Placental epithelial cell (primary cell): ENCODE data around the gene CLEC2A. TPM values are rescaled to one million over a fixed set of nuclear protein-coding genes. Genes with fewer than 3 reads are reported as not detected.

Experiments
- total RNA-seq: library from RNA; depleted of rRNA; stranded (reverse); fragments of >200 nt; gene quantifications from 2 replicates; pipeline ENCODE4 v1.2.3, GENCODE V29; 2012

Gene CLEC2A
- total RNA-seq, result 0.22 TPM in 1 of 2 replicates, not detected in the other

GRCh38 chr12:9932270-9932669 lies at the start of gene CLEC2A:
Gene CLEC2A (minus strand): TSS chr12:9932370. CDS start chr12:9932329, 41 bp downstream.

GRCh38 chr12:9971181-9971580 lies 39.0 kb upstream of the CLEC2A start, which contains the start of gene CLEC12A:
Gene CLEC12A (plus strand): TSS chr12:9971409. CDS start chr12:9971597, 188 bp downstream.

GRCh38 chr12:9881246-9881645 lies 50.9 kb downstream of the CLEC2A start, which contains the start of gene KLRF2:
Gene KLRF2 (plus strand): TSS chr12:9881489. CDS start chr12:9881596, 107 bp downstream.

GRCh38 chr12:9869307-9870161 lies 62.6 kb downstream of the CLEC2A start, which contains the start of gene CLEC2B:
Gene CLEC2B (minus strand): TSS chr12:9869354.

Other genes starting within 250 kb of the CLEC2A start
- gene CLECL1, start 199.3 kb downstream of the CLEC2A start, total RNA-seq, result not detected in 2 replicates
- gene CD69, start 171.5 kb downstream of the CLEC2A start, total RNA-seq, result 0.22 and 0.39 TPM in 2 replicates
- gene KLRF1, start 104.9 kb downstream of the CLEC2A start, total RNA-seq, result not detected in 2 replicates
- not detected in 2 replicates for gene CLEC2B, start 63.0 kb downstream of the CLEC2A start, total RNA-seq
- gene KLRF2, start 50.9 kb downstream of the CLEC2A start, total RNA-seq, result not detected in 2 replicates
- gene CLEC12A, start 39.0 kb upstream of the CLEC2A start, total RNA-seq, result not detected in 2 replicates
- under 0.01 and 0.33 TPM in 2 replicates for gene CLEC1B, start 66.8 kb upstream of the CLEC2A start, total RNA-seq
- gene CLEC12B, start 78.3 kb upstream of the CLEC2A start, total RNA-seq, result not detected in 2 replicates
- not detected in 2 replicates for gene CLEC9A, start 98.3 kb upstream of the CLEC2A start, total RNA-seq
- gene CLEC1A, start 166.6 kb upstream of the CLEC2A start, total RNA-seq, result 32.2 and 37.5 TPM in 2 replicates
- 27.7 and 44.0 TPM in 2 replicates for gene CLEC7A, start 197.8 kb upstream of the CLEC2A start, total RNA-seq
- not detected in 2 replicates for gene OLR1, start 239.8 kb upstream of the CLEC2A start, total RNA-seq
- 0.39 and 1.5 TPM in 2 replicates for gene TMEM52B, start 246.7 kb upstream of the CLEC2A start, total RNA-seq